Spleen (tissue), 7 donors: ENCODE results near the gene BAK1.

Experiments
- POLR2AphosphoS5 ChIP-seq, 3 donors: sonication (generic); formaldehyde crosslinking; IDR thresholded peaks; one replicate each; pipeline ENCODE4 v1.5.1; 2017; ENCODE audit warnings: antibody characterized with exemption in 3 of 3
- TF ChIP-seq, protein P1 (sequence below), 11 experiments: fragments of 200-600 bp in 7 of 11; fragments of 450-650 bp in 4 of 11; sonication (generic) in 4 of 11; IDR thresholded peaks in 8 of 11; conservative IDR thresholded peaks in 3 of 11; 1 replicate in 7 of 11; 2 replicates in 4 of 11; pipeline versions ENCODE4 v1.4.0 to v1.8.0; 2016 to 2021; ENCODE audit warnings: antibody characterized with exemption in 11 of 11, inconsistent platforms in 4 of 11, mild to moderate bottlenecking in 1 of 11
- donor health status: DM: no; HTN: no; CAD: no; lungs with moderate emphysema.
- donor health status: DM: no; HTN: no; CAD: no.
- donor health status: DM: no; HTN: no; CAD: no.

DNA sequence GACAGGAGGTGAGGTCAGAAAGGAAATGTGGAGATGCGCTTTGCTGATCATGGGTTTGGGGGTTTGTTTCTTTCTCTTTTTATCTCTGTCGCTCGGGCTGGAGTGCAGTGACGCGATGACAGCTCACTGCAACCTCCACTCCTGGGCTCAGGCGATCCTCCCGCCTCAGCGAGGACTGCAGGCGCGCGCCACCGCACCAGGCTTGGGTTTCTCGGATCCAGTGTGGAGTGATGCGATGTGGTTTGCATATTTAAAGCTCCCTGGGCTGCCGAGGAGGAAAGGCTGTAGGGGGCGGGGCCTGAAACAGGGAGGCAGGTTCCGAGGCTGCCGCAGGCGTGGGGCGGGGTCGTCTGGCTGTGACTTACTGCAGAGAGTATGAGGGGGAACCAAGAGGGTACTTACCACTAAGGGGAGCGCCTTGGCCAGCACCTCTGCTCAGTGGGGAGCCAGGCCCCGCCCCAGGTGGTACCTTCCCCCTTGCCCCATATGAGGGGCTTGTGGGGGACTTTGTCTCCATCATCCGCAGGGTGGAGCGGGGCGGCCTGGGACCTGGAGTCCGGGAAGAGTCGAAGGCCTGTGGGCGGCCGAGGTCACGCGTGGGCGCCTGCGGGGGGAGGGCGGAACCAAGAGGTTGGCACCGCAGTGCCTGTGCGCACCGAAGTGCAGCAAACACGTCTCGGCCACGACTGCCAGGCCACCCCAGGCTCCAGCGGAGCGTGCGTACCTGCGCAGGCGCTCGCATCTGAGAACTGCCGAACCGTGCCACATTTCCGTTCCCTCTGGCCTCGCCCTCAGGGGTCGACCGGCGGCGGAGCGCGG, 12.7 kb upstream of the BAK1 start:
- TF ChIP-seq POLR2AphosphoS5 (IDR thresholded peaks at IDR 0.05) = peak; percentile 72 to 81 (median 75)
- TF ChIP-seq, protein P1, sequence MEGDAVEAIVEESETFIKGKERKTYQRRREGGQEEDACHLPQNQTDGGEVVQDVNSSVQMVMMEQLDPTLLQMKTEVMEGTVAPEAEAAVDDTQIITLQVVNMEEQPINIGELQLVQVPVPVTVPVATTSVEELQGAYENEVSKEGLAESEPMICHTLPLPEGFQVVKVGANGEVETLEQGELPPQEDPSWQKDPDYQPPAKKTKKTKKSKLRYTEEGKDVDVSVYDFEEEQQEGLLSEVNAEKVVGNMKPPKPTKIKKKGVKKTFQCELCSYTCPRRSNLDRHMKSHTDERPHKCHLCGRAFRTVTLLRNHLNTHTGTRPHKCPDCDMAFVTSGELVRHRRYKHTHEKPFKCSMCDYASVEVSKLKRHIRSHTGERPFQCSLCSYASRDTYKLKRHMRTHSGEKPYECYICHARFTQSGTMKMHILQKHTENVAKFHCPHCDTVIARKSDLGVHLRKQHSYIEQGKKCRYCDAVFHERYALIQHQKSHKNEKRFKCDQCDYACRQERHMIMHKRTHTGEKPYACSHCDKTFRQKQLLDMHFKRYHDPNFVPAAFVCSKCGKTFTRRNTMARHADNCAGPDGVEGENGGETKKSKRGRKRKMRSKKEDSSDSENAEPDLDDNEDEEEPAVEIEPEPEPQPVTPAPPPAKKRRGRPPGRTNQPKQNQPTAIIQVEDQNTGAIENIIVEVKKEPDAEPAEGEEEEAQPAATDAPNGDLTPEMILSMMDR (IDR thresholded peaks at IDR 0.05 in 8 of 11, conservative IDR thresholded peaks at IDR 0.05 in 3 of 11) = no peak
